Gastrocnemius medialis (tissue), 4 donors: ENCODE results near the gene KIN.

Experiments
- CTCF ChIP-seq, 5 experiments: fragments of 450-650 bp in 3 of 5; fragments of 200-600 bp in 2 of 5; sonication (generic) in 2 of 5; IDR thresholded peaks in 4 of 5; conservative IDR thresholded peaks in 1 of 5; 1 replicate in 4 of 5; 2 replicates in 1 of 5; pipeline ENCODE4 v1.5.1; 2016 to 2019; ENCODE audit warnings: antibody characterized with exemption in 5 of 5, mild to moderate bottlenecking in 3 of 5, moderate library complexity in 3 of 5
- POLR2A ChIP-seq, 2 donors: fragments of 450-650 bp; IDR thresholded peaks; one replicate each; pipeline ENCODE4 v1.6.1; 2017; ENCODE audit warnings: antibody characterized with exemption in 2 of 2, mild to moderate bottlenecking in 2 of 2, moderate library complexity in 2 of 2

- TF ChIP-seq CTCF (IDR thresholded peaks at IDR 0.05 in 4 of 5, conservative IDR thresholded peaks at IDR 0.05 in 1 of 5) (no peak), POLR2A (IDR thresholded peaks at IDR 0.05) (no peak)
These were observed 79.0 kb downstream of the KIN start for GRCh38 chr10:7708832-7709231.
